Stimulated activated memory B cell treated with anti-CD40 and anti-IgM and Interleukin-4, amounts not matched to agents 10 μg/mL and 1 μg/mL and 100 μg/mL, for 72 hours (primary cell): ENCODE results near the gene SLC25A5.
A peak's percentile ranks its signal among the peaks of the same experiment; 100 is the strongest.
"Not testable (repeated sequence)": the region's sequence is repeated elsewhere in the genome, so short reads cannot be mapped to it uniquely, and the experiment has no call there.

Source experiments
- ATAC-seq: fragments of 150-1000 bp; cut with Tn5 transposase; 2 replicates; pipeline ENCODE4 v1.10.0; 2021
- H3K27ac Mint-ChIP-seq: one replicate; pipeline ENCODE4 v1.8.0; 2022; ENCODE audit warnings: mild to moderate bottlenecking, mixed read lengths
- H3K27me3 Mint-ChIP-seq: one replicate; pipeline ENCODE4 v1.8.0; 2022; ENCODE audit warnings: mixed read lengths
- H3K36me3 Mint-ChIP-seq: one replicate; pipeline ENCODE4 v1.8.0; 2022; ENCODE audit warnings: mixed read lengths
- H3K4me1 Mint-ChIP-seq: one replicate; pipeline ENCODE4 v1.8.0; 2022; ENCODE audit warnings: mixed read lengths
- H3K4me3 Mint-ChIP-seq: one replicate; pipeline ENCODE4 v1.8.0; 2022; ENCODE audit warnings: mild to moderate bottlenecking, moderate library complexity, mixed read lengths
- H3K9me3 Mint-ChIP-seq: one replicate; pipeline ENCODE4 v1.8.0; 2022; ENCODE audit warnings: mixed read lengths

The SLC25A5 gene

GRCh38 chrX:119467842-119468550, at the start of gene SLC25A5:
TSS of gene SLC25A5 (plus strand) at chrX:119468444. CDS start at chrX:119468516, 72 bp downstream.
- peak; percentile 97 for ATAC-seq
- no peaks in the 10 kb centered on the region for H3K27me3 Mint-ChIP-seq
- no peaks in the 10 kb centered on the region for H3K9me3 Mint-ChIP-seq
- H3K4me1 Mint-ChIP-seq = peaks cover 15% of the 10 kb centered on the region
- peaks cover 5% of the 10 kb centered on the region for H3K36me3 Mint-ChIP-seq
- peak within 1 kb of the TSS; percentile 94 for H3K27ac Mint-ChIP-seq
- peak within 1 kb of the TSS; percentile 93 for H3K4me3 Mint-ChIP-seq

- Mint-ChIP-seq H3K9me3 (no peaks in the 10 kb centered on the region), H3K27me3 (no peaks in the 10 kb centered on the region), H3K4me1 (no peaks in the 10 kb centered on the region), H3K36me3 (peaks cover 18% of the 10 kb centered on the region), H3K4me3 (no peak overlapping the region), H3K27ac (no peak overlapping the region)
- no peak for ATAC-seq
Measured at GRCh38 chrX:119419146-119419545, 49.1 kb upstream of the SLC25A5 start.

GRCh38 chrX:119419898-119420297, 48.3 kb upstream of the SLC25A5 start:
- H3K27ac Mint-ChIP-seq = peak overlapping the region; percentile 54
- H3K36me3 Mint-ChIP-seq = peaks cover 18% of the 10 kb centered on the region
- no peak overlapping the region for H3K4me3 Mint-ChIP-seq
- no peaks in the 10 kb centered on the region for H3K9me3 Mint-ChIP-seq
- no peaks in the 10 kb centered on the region for H3K27me3 Mint-ChIP-seq
- ATAC-seq = no peak
- no peaks in the 10 kb centered on the region for H3K4me1 Mint-ChIP-seq

GRCh38 chrX:119421016-119421705, 47.1 kb upstream of the SLC25A5 start:
- H3K36me3 Mint-ChIP-seq = peaks cover 18% of the 10 kb centered on the region
- no peaks in the 10 kb centered on the region for H3K9me3 Mint-ChIP-seq
- no peak for ATAC-seq
- no peak overlapping the region for H3K27ac Mint-ChIP-seq
- H3K4me3 Mint-ChIP-seq = no peak overlapping the region
- peaks cover 9% of the 10 kb centered on the region for H3K4me1 Mint-ChIP-seq
- no peaks in the 10 kb centered on the region for H3K27me3 Mint-ChIP-seq

GRCh38 chrX:119423631-119424030, 44.6 kb upstream of the SLC25A5 start:
- H3K4me3 Mint-ChIP-seq = no peak overlapping the region
- no peak overlapping the region for H3K27ac Mint-ChIP-seq

GRCh38 chrX:119424999-119425398, 43.2 kb upstream of the SLC25A5 start:
- H3K36me3 Mint-ChIP-seq = peaks cover 11% of the 10 kb centered on the region
- ATAC-seq = no peak
- no peaks in the 10 kb centered on the region for H3K27me3 Mint-ChIP-seq
- peaks cover 25% of the 10 kb centered on the region for H3K4me1 Mint-ChIP-seq
- H3K9me3 Mint-ChIP-seq = no peaks in the 10 kb centered on the region
- peak overlapping the region; percentile 78 for H3K27ac Mint-ChIP-seq
- no peak overlapping the region for H3K4me3 Mint-ChIP-seq

More at GRCh38 chrX:119423631-119424030, 44.6 kb upstream of the SLC25A5 start:
- Mint-ChIP-seq H3K36me3 (peaks cover 18% of the 10 kb centered on the region), H3K4me1 (peaks cover 25% of the 10 kb centered on the region), H3K9me3 (no peaks in the 10 kb centered on the region), H3K27me3 (no peaks in the 10 kb centered on the region)
- ATAC-seq = no peak

- peak; percentile 97 for ATAC-seq
- H3K4me3 Mint-ChIP-seq = no peak overlapping the region
- peaks cover 18% of the 10 kb centered on the region for H3K36me3 Mint-ChIP-seq
- no peaks in the 10 kb centered on the region for H3K9me3 Mint-ChIP-seq
- H3K27me3 Mint-ChIP-seq = no peaks in the 10 kb centered on the region
- H3K27ac Mint-ChIP-seq = peak overlapping the region; percentile 78
- peaks cover 25% of the 10 kb centered on the region for H3K4me1 Mint-ChIP-seq
Measured at GRCh38 chrX:119427024-119427794, 41.0 kb upstream of the SLC25A5 start.

- peaks cover 25% of the 10 kb centered on the region for H3K4me1 Mint-ChIP-seq
- H3K27ac Mint-ChIP-seq = peak overlapping the region; percentile 78
- ATAC-seq = no peak
- H3K36me3 Mint-ChIP-seq = peaks cover 12% of the 10 kb centered on the region
- no peak overlapping the region for H3K4me3 Mint-ChIP-seq
- no peaks in the 10 kb centered on the region for H3K9me3 Mint-ChIP-seq
- H3K27me3 Mint-ChIP-seq = no peaks in the 10 kb centered on the region
Measured at GRCh38 chrX:119427795-119428185, 40.5 kb upstream of the SLC25A5 start.

GRCh38 chrX:119429471-119429870, 38.8 kb upstream of the SLC25A5 start:
- no peak overlapping the region for H3K4me3 Mint-ChIP-seq
- no peaks in the 10 kb centered on the region for H3K27me3 Mint-ChIP-seq
- ATAC-seq = no peak
- peaks cover 23% of the 10 kb centered on the region for H3K36me3 Mint-ChIP-seq
- no peaks in the 10 kb centered on the region for H3K9me3 Mint-ChIP-seq
- no peak overlapping the region for H3K27ac Mint-ChIP-seq
- H3K4me1 Mint-ChIP-seq = peaks cover 25% of the 10 kb centered on the region

- H3K36me3 Mint-ChIP-seq, H3K27ac Mint-ChIP-seq, H3K9me3 Mint-ChIP-seq, H3K4me3 Mint-ChIP-seq, H3K27me3 Mint-ChIP-seq, H3K4me1 Mint-ChIP-seq, ATAC-seq: not testable (repeated sequence)
Measured at GRCh38 chrX:119441295-119441694, 26.9 kb upstream of the SLC25A5 start.

- Mint-ChIP-seq H3K36me3 (no peaks in the 10 kb centered on the region), H3K4me3 (no peak overlapping the region), H3K27ac (no peak overlapping the region), H3K9me3 (no peaks in the 10 kb centered on the region), H3K27me3 (no peaks in the 10 kb centered on the region), H3K4me1 (no peaks in the 10 kb centered on the region)
- ATAC-seq = no peak
Measured at GRCh38 chrX:119442286-119442685, 26.0 kb upstream of the SLC25A5 start.

GRCh38 chrX:119453202-119453601, 15.0 kb upstream of the SLC25A5 start:
- Mint-ChIP-seq H3K27me3 (no peaks in the 10 kb centered on the region), H3K4me3 (no peak overlapping the region), H3K9me3 (no peaks in the 10 kb centered on the region), H3K36me3 (peaks cover 39% of the 10 kb centered on the region), H3K27ac (no peak overlapping the region), H3K4me1 (no peaks in the 10 kb centered on the region)
- no peak for ATAC-seq

- no peak for ATAC-seq
- Mint-ChIP-seq H3K27ac (no peak overlapping the region), H3K27me3 (no peaks in the 10 kb centered on the region), H3K36me3 (peaks cover 35% of the 10 kb centered on the region), H3K4me1 (no peaks in the 10 kb centered on the region), H3K4me3 (no peak overlapping the region), H3K9me3 (no peaks in the 10 kb centered on the region)
Measured at GRCh38 chrX:119455264-119455663, 13.0 kb upstream of the SLC25A5 start.

- no peak for ATAC-seq
- Mint-ChIP-seq H3K4me3 (no peak overlapping the region), H3K27me3 (no peaks in the 10 kb centered on the region), H3K27ac (peak overlapping the region; percentile 13), H3K9me3 (no peaks in the 10 kb centered on the region), H3K36me3 (peaks cover 11% of the 10 kb centered on the region), H3K4me1 (no peaks in the 10 kb centered on the region)
Measured at GRCh38 chrX:119459181-119459580, 9.1 kb upstream of the SLC25A5 start.

- ATAC-seq = no peak
- no peaks in the 10 kb centered on the region for H3K27me3 Mint-ChIP-seq
- peaks cover 5% of the 10 kb centered on the region for H3K36me3 Mint-ChIP-seq
- H3K4me3 Mint-ChIP-seq = no peak overlapping the region
- H3K4me1 Mint-ChIP-seq = peaks cover 15% of the 10 kb centered on the region
- H3K27ac Mint-ChIP-seq = no peak overlapping the region
- H3K9me3 Mint-ChIP-seq = no peaks in the 10 kb centered on the region
Measured at GRCh38 chrX:119465555-119465954, 2.7 kb upstream of the SLC25A5 start.
